Retinal pigment epithelial cell (primary cell): Measurements from ENCODE around the gene ESPN.

Source experiments
- DNase-seq: peaks from one replicate; pipeline ENCODE4 v3.0.0-alpha.2; 2010; ENCODE audit warnings: low read depth
- H3K4me3 ChIP-seq: 2 replicates; pipeline ENCODE4 v1.5.1; 2011; ENCODE audit warnings: mild to moderate bottlenecking, low read length, control low read depth, moderate library complexity
- CTCF ChIP-seq: conservative IDR thresholded peaks from 2 replicates; pipeline ENCODE4 v1.5.1; 2011; ENCODE audit warnings: low read depth, low read length, control low read depth, inconsistent platforms

The ESPN gene

GRCh38 chr1:6462412-6463119 lies 38.0 kb downstream of the ESPN start:
- no peak for DNase-seq
- H3K4me3 ChIP-seq: no peak overlapping the region
- TF ChIP-seq CTCF: no peak

DNA sequence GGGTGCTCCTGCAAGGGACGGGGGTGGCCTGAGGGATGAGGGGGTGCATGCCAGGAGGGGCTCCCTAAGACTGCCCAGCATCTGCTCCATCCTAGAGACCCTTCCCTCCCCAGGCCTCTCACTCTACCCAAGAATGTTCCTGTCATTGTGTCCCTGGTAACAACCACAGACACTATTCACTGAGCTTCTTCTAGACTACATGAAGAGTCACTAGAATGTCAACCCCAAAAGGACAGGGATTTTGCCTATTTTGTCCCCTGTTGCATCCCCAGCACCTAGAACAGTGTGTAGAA lies 38.5 kb downstream of the ESPN start:
- no peak overlapping the region for H3K4me3 ChIP-seq
- no peak for TF ChIP-seq CTCF
- DNase-seq: no peak

DNA sequence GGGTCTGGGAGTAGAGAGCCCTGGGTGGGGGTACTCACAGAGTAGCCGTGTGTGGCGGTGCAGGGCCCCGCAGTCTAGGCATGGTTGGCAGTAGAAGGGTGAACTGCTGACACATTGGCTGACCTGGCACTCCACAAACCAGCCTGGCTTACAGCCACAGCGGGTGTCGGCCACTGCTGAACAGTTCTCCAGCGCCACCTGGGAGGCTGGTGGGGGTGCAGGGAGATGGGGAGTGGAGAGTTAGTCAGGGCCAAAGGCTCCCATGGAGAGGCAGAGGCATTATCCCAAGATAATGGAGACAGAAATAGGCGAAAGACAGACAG lies 39.9 kb downstream of the ESPN start:
- DNase-seq: no peak
- peak; percentile 7 for TF ChIP-seq CTCF
- no peak overlapping the region for H3K4me3 ChIP-seq

DNA sequence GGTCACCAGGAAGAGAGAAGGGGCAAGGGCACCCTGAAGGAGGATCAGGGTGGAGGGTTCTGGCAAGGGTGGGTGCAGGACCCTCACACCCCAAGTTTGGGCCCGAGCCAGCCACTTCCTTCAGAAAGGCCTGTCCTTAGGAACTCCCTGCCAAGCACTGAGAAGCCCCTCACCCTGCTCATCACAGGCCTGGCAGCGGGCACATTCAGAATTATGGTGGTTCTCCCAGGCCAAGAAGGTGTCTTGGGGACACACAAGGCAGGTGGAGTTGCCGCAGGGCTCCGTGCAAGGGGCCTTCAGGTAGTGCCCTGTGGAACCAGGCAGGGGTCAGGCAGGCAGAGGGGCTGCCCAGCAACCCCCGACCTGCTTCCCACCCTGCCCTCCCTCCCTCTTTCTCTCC lies 40.3 kb downstream of the ESPN start:
- no peak for TF ChIP-seq CTCF
- no peak overlapping the region for H3K4me3 ChIP-seq
- no peak for DNase-seq

DNA sequence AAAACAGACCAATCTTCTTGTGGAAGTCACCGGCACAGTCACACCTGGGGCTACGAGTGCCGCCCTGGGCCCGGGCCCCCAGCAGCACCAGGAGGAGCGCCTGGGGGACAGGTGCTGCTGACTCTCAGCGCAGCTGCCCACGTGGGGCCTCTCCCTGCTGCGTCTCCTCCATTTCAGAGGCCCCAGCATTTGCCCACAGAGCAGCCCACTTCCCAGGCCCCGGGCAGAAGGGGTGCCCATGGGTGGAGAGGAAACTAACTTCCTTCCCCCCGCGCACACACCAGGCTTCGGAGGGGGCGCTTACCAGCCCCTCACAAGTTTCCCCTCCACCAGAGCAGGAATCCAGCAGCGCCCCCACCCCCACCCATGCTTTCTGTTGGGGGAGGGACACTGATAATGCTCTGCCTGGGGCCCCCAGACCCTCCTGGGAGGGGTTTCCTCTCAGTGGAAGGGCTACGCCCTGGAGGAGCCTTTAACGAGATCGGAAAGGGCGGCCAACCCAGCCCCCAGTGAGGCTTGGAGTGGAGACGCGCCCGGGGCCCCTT lies 41.0 kb downstream of the ESPN start:
- no peak for DNase-seq
- no peak for TF ChIP-seq CTCF
- H3K4me3 ChIP-seq: no peak overlapping the region

- DNase-seq: no peak
- no peak within 1 kb of the TSS for H3K4me3 ChIP-seq
- TF ChIP-seq CTCF: no peak
These were observed 41.4 kb downstream of the ESPN start, which contains the start of gene TNFRSF25 for GRCh38 chr1:6466023-6466422. TNFRSF25 (minus strand) TSS chr1:6466173; CDS start chr1:6466107, 66 bp downstream.

DNA sequence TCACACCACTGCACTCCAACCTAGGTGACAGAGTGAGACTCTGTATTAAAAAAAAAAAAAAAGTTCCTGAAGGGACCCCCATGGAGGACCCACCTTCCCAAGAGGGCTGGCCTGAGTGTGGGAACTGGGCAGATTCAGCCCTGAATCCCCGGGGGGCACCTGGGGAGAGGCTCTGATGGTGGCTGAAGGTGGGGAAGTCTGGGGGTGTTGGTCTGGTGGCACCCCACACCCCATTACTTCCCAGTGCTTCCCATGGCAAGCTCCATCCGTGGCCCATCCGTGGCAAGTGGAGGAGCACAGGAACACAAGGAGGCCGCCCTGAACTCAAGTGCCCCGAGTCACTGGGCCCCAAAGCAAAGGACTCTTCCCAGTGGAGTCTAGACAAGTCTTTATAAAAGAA lies 42.2 kb downstream of the ESPN start:
- no peak for DNase-seq
- H3K4me3 ChIP-seq: no peak overlapping the region
- TF ChIP-seq CTCF: no peak
